H9 (cell line): ENCODE measurements around the gene CNOT10. TPM values are rescaled to one million over a fixed set of nuclear protein-coding genes. Genes with fewer than 3 reads are reported as not detected.
"Not testable (repeated sequence)": the region's sequence is repeated elsewhere in the genome, so short reads cannot be mapped to it uniquely, and the experiment has no call there.

Experiments
- DNase-seq: peaks from one replicate; pipeline ENCODE4 v3.0.0-alpha.2; 2017
- H2AFZ ChIP-seq: one replicate; pipeline ENCODE4 v1.6.1; 2013; ENCODE audit warnings: mild to moderate bottlenecking, low read length, control low read depth, moderate library complexity
- H2AK5ac ChIP-seq: 2 replicates; pipeline ENCODE4 v1.6.1; 2013; ENCODE audit warnings: low read length, control low read depth, mixed read lengths; ENCODE audit not compliant: insufficient read length
- H2BK120ac ChIP-seq: one replicate; pipeline ENCODE4 v1.6.1; 2013; ENCODE audit warnings: low read depth, mild to moderate bottlenecking, low read length, control low read depth, inconsistent platforms; ENCODE audit not compliant: poor library complexity, severe bottlenecking
- H2BK12ac ChIP-seq: 2 replicates; pipeline ENCODE4 v1.6.1; 2013; ENCODE audit warnings: low read length, control low read depth, mixed read lengths, low read depth; ENCODE audit not compliant: insufficient read length
- H2BK15ac ChIP-seq: 2 replicates; pipeline ENCODE4 v1.6.1; 2013; ENCODE audit warnings: low read depth, low read length, control low read depth
- H2BK20ac ChIP-seq: one replicate; pipeline ENCODE4 v1.6.1; 2013; ENCODE audit warnings: low read depth, mild to moderate bottlenecking, low read length, control low read depth, inconsistent platforms; ENCODE audit not compliant: poor library complexity, severe bottlenecking
- H2BK5ac ChIP-seq: 2 replicates; pipeline ENCODE4 v1.6.1; 2013; ENCODE audit warnings: low read length, control low read depth, mixed read lengths; ENCODE audit not compliant: insufficient read length
- H3K14ac ChIP-seq: 2 replicates; pipeline ENCODE4 v1.6.1; 2013; ENCODE audit warnings: low read length, control low read depth; ENCODE audit not compliant: insufficient read depth
- H3K18ac ChIP-seq: 2 replicates; pipeline ENCODE4 v1.6.1; 2013; ENCODE audit warnings: low read depth, mild to moderate bottlenecking, mixed read lengths, low read length, control low read depth; ENCODE audit not compliant: insufficient read length
- H3K23ac ChIP-seq: 2 replicates; pipeline ENCODE4 v1.6.1; 2013; ENCODE audit warnings: low read length, control low read depth, mixed read lengths, low read depth; ENCODE audit not compliant: insufficient read length
- H3K23me2 ChIP-seq: 2 replicates; pipeline ENCODE4 v1.6.1; 2013; ENCODE audit warnings: low read depth, mild to moderate bottlenecking, mixed read lengths, low read length, control low read depth; ENCODE audit not compliant: insufficient read length, poor library complexity, severe bottlenecking
- H3K27ac ChIP-seq: 2 replicates; pipeline ENCODE4 v1.5.1; 2013; ENCODE audit warnings: low read length, control low read depth, mixed read lengths, low read depth; ENCODE audit not compliant: insufficient read length
- H3K27me3 ChIP-seq: 2 replicates; pipeline ENCODE4 v1.6.1; 2013; ENCODE audit warnings: low read length, control low read depth, inconsistent platforms; ENCODE audit not compliant: insufficient read depth
- H3K4ac ChIP-seq: 2 replicates; pipeline ENCODE4 v1.6.1; 2013; ENCODE audit warnings: low read depth, mild to moderate bottlenecking, control low read depth, inconsistent platforms, low read length, moderate library complexity
- H3K4me1 ChIP-seq: 2 replicates; pipeline ENCODE4 v1.6.1; 2013; ENCODE audit warnings: low read length, control low read depth, inconsistent platforms; ENCODE audit not compliant: insufficient read depth
- H3K4me2 ChIP-seq: 2 replicates; pipeline ENCODE4 v1.6.1; 2013; ENCODE audit warnings: low read length, control low read depth, mixed read lengths; ENCODE audit not compliant: insufficient read length, insufficient read depth
- H3K56ac ChIP-seq: 2 replicates; pipeline ENCODE4 v1.6.1; 2013; ENCODE audit warnings: low read depth, mild to moderate bottlenecking, mixed read lengths, low read length, control low read depth; ENCODE audit not compliant: insufficient read length
- H3K79me1 ChIP-seq: 2 replicates; pipeline ENCODE4 v1.6.1; 2013; ENCODE audit warnings: low read depth, mild to moderate bottlenecking, moderate library complexity, low read length, control low read depth, inconsistent platforms; ENCODE audit not compliant: insufficient read depth, poor library complexity, severe bottlenecking
- H3K79me2 ChIP-seq: 2 replicates; pipeline ENCODE4 v1.6.1; 2013; ENCODE audit warnings: low read length, control low read depth, inconsistent platforms; ENCODE audit not compliant: insufficient read depth
- H3K9ac ChIP-seq: 2 replicates; pipeline ENCODE4 v1.6.1; 2013; ENCODE audit warnings: low read length, control low read depth, mixed read lengths; ENCODE audit not compliant: insufficient read length; ENCODE audit errors: extremely low read depth
- H3K9me3 ChIP-seq: one replicate; pipeline ENCODE4 v1.6.1; 2013; ENCODE audit warnings: low read depth, low read length, inconsistent platforms; ENCODE audit not compliant: control insufficient read depth
- H3T11ph ChIP-seq: one replicate; pipeline ENCODE4 v1.6.1; 2013; ENCODE audit warnings: mild to moderate bottlenecking, low read length, control low read depth, inconsistent platforms
- H4K20me1 ChIP-seq: one replicate; pipeline ENCODE4 v1.6.1; 2013; ENCODE audit not compliant: control insufficient read depth, insufficient read length, insufficient read depth
- H4K5ac ChIP-seq: 2 replicates; pipeline ENCODE4 v1.6.1; 2013; ENCODE audit warnings: low read depth, mild to moderate bottlenecking, mixed read lengths, low read length, control low read depth; ENCODE audit not compliant: insufficient read length
- H4K8ac ChIP-seq: replicated peaks from 2 replicates; pipeline ENCODE4 v1.6.1; 2013; ENCODE audit warnings: low read length, control low read depth, mixed read lengths, low read depth; ENCODE audit not compliant: insufficient read length
- H4K91ac ChIP-seq: 2 replicates; pipeline ENCODE4 v1.6.1; 2013; ENCODE audit warnings: low read depth, mild to moderate bottlenecking, moderate library complexity, mixed read lengths, low read length, control low read depth; ENCODE audit not compliant: insufficient read length
- H3K27ac Mint-ChIP-seq, 3 experiments: 2 replicates in 2 of 3; 3 replicates in 1 of 3; pipeline ENCODE4 v1.8.0; 2020 to 2021; ENCODE audit warnings: mixed read lengths in 3 of 3, mild to moderate bottlenecking in 1 of 3, moderate library complexity in 1 of 3
- H3K27me3 Mint-ChIP-seq: 2 replicates; pipeline ENCODE4 v1.8.0; 2021; ENCODE audit warnings: low read depth, mild to moderate bottlenecking, moderate library complexity, mixed read lengths
- H3K36me3 Mint-ChIP-seq, 3 experiments: 2 replicates in 2 of 3; 3 replicates in 1 of 3; pipeline ENCODE4 v1.8.0; 2020 to 2021; ENCODE audit warnings: low read depth in 3 of 3, mixed read lengths in 3 of 3; ENCODE audit not compliant: insufficient read depth in 1 of 3
- H3K4me1 Mint-ChIP-seq, 2 experiments: 2 replicates each; pipeline ENCODE4 v1.8.0; 2020; ENCODE audit warnings: mixed read lengths in 2 of 2
- H3K4me3 Mint-ChIP-seq, 2 experiments: 2 replicates in 1 of 2; 3 replicates in 1 of 2; pipeline ENCODE4 v1.8.0; 2020 to 2021; ENCODE audit warnings: mild to moderate bottlenecking in 2 of 2, mixed read lengths in 2 of 2, moderate library complexity in 1 of 2
- H3K9me3 Mint-ChIP-seq, 2 experiments: 2 replicates in 1 of 2; 3 replicates in 1 of 2; pipeline ENCODE4 v1.8.0; 2020; ENCODE audit warnings: mild to moderate bottlenecking in 2 of 2, mixed read lengths in 2 of 2, moderate library complexity in 1 of 2
- CTCF ChIP-seq: fragments of 200-600 bp; sonication (generic); conservative IDR thresholded peaks from 3 replicates; pipeline ENCODE4 v1.8.0; 2021; ENCODE audit warnings: antibody characterized with exemption, mild to moderate bottlenecking
- WGBS: extraction: QIAGEN DNeasy Blood & Tissue Kit; methylation state at CpG from one replicate; pipeline ENCODE4 v1.1.7; 2013; ENCODE audit warnings: missing lambda C conversion rate, low lambda C conversion rate, mixed read lengths; ENCODE audit not compliant: insufficient read length; ENCODE audit errors: extremely low coverage; 5-methylcytosine and 5-hydroxymethylcytosine counted together
- total RNA-seq: library from RNA; stranded (reverse); gene quantifications from 2 replicates; pipeline ENCODE4 v1.2.1, GENCODE V29; 2021

The CNOT10 gene
- total RNA-seq, 1 experiment from 2014 or later = 55.4 TPM

- not testable (repeated sequence) for H3T11ph ChIP-seq, H3K4me1 Mint-ChIP-seq, H2BK5ac ChIP-seq, DNase-seq, H2AK5ac ChIP-seq, H3K27me3 ChIP-seq, H3K9ac ChIP-seq, H3K4me1 ChIP-seq, H3K9me3 ChIP-seq, H2BK20ac ChIP-seq, H3K18ac ChIP-seq, H2AFZ ChIP-seq, H4K5ac ChIP-seq, H2BK120ac ChIP-seq, H3K27ac ChIP-seq, H3K36me3 Mint-ChIP-seq, H3K27me3 Mint-ChIP-seq, H2BK15ac ChIP-seq, H3K23me2 ChIP-seq, H4K20me1 ChIP-seq, H2BK12ac ChIP-seq, H3K79me2 ChIP-seq, H3K4me2 ChIP-seq, H3K79me1 ChIP-seq, H4K91ac ChIP-seq, H4K8ac ChIP-seq, H3K14ac ChIP-seq, H3K27ac Mint-ChIP-seq, H3K4ac ChIP-seq, H3K23ac ChIP-seq, H3K4me3 Mint-ChIP-seq, H3K56ac ChIP-seq
- no CpG with 5 or more reads among the region's 5 CpGs for WGBS
- H3K9me3 Mint-ChIP-seq = peaks cover 10 to 15% of the 10 kb centered on the region in 2 experiments
- peak; percentile 77 for TF ChIP-seq CTCF
Observed at GRCh38 chr3:32664630-32665075, 20.3 kb upstream of the CNOT10 start.
